ENCODE measurements around the gene ZNF200.

ZNF200 gene

DNA sequence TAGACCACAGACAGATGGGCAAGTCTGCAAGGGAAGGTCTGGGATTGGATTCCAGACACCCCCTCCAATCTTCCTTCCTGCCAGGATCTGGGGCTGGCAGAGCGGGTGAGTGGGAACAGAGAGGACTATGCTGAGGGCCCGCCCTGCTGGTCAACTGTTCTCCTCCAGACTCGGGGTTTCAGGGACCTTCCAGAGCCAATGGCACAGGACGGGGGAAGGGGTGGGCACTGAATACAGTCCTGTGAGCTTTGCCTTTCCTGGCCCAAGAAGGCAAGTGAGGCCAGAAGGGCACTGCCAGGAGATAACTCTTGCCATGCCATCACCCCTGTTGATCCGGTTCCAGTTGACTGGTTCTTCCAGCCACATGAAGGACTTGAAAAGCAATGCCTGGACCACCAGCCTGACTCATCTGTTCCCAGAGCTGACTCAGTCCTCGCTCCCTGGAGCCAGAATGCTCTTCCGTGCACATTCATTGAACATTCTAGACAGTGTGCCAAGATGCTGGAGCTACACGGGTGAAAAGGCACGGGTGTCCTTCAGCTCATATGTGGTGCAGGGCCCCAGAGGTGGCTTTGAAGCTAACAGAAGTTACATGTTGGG, 22.0 kb upstream of the ZNF200 start:
- Histone ChIP-seq H3K9ac (peak overlapping the region in 1 of 11 experiments; percentile 24; a peak in 2 of 22 replicates), H3K27ac (peak overlapping the region in 4 of 11 experiments; percentile 15 to 57 (median 50); a peak in 6 of 22 replicates), H3K4me1 (peaks cover 0 to 45% (median 26%) of the 10 kb centered on the region in 10 experiments; a peak in 16 of 20 replicates), H3K9me3 (replicated peaks in 1 of 11) (no peaks in the 10 kb centered on the region), H4K20me1 (no peaks in the 10 kb centered on the region), H3K36me3 (no peaks in the 10 kb centered on the region), H3K4me3 (peak overlapping the region in 1 of 10 experiments; percentile 27; a peak in 2 of 20 replicates), H3K27me3 (no peaks in the 10 kb centered on the region), H3K4me2 (peak overlapping the region in 10 of 11 experiments; percentile 0 to 82 (median 56); a peak in 16 of 22 replicates)
- no peak for TF ChIP-seq Cebpa-rat (IDR thresholded peaks at IDR 0.05)

DNA sequence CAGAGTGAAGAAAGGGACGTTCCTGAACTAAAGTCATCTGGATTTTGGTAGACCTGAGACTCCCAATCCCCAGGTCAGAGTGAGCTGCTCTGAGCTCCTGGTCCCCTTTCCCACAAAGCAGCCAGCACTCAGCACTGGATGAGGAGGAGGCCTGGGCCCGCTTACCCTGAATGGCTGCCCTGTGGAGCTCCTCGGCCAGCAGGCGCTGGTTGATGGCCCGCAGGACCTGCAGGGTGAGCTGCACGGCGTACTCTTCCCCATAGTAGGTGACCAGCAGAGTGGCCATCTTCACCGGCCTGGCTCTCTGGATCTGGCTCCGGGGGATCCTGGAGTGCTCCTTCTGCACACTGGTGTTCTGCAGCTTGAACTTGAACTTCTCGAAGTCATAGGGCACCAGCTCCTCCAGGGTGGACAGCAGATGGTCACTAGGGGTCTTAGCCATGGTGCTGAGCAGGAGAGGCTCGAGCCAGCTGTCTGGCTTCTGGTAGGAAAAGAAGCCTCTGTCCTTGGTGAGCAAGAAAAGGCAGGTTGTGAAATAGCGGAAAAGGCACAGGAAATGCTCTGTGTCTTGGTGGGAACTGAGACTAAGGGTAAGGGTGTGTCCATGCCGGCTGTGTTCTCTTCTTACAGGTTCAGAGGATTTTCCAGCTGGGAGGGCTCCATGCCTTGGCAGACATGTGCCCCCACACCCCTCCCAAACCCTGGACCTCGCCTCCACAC, 21.3 kb upstream of the ZNF200 start, which contains the start of gene MEFV:
Gene MEFV, minus strand, starts transcription at position 488 of the 720 bp plus-strand sequence. Its CDS starts 46 bp downstream, at position 442.
- Histone ChIP-seq H3K9ac (peak within 1 kb of the TSS in 1 of 11 experiments; percentile 24; a peak in 2 of 22 replicates), H3K4me2 (peak within 1 kb of the TSS in 10 of 11 experiments; percentile 0 to 82 (median 56); a peak in 16 of 22 replicates), H3K27ac (peak within 1 kb of the TSS in 4 of 11 experiments; percentile 15 to 57 (median 50); a peak in 6 of 22 replicates), H3K27me3 (no peaks in the 10 kb centered on the region), H3K36me3 (no peaks in the 10 kb centered on the region), H3K4me1 (peaks cover 0 to 45% (median 26%) of the 10 kb centered on the region in 10 experiments; a peak in 16 of 20 replicates), H3K4me3 (peak within 1 kb of the TSS in 2 of 10 experiments; percentile 21 to 27; a peak in 3 of 20 replicates), H3K9me3 (replicated peaks in 1 of 11) (no peaks in the 10 kb centered on the region), H4K20me1 (no peaks in the 10 kb centered on the region)
- TF ChIP-seq Cebpa-rat (IDR thresholded peaks at IDR 0.05) = 0 out of 22 replicates have a peak, but pooled peaks of 1 of the 11 experiments have one; percentile 17

GRCh38 chr16:3254309-3254708, 19.4 kb upstream of the ZNF200 start:
- H3K4me1 ChIP-seq = peaks cover 0 to 37% (median 23%) of the 10 kb centered on the region in 10 experiments; a peak in 16 of 20 replicates
- H3K4me2 ChIP-seq = no peak overlapping the region
- no peak for TF ChIP-seq Cebpa-rat (IDR thresholded peaks at IDR 0.05)
- H3K27ac ChIP-seq = no peak overlapping the region
- no peaks in the 10 kb centered on the region for H4K20me1 ChIP-seq
- H3K9ac ChIP-seq = no peak overlapping the region
- H3K27me3 ChIP-seq = no peaks in the 10 kb centered on the region
- H3K9me3 ChIP-seq (replicated peaks in 1 of 11) = no peaks in the 10 kb centered on the region
- H3K4me3 ChIP-seq = no peak overlapping the region
- no peaks in the 10 kb centered on the region for H3K36me3 ChIP-seq

- no peak overlapping the region for H3K4me2 ChIP-seq
- no peak overlapping the region for H3K27ac ChIP-seq
- H3K36me3 ChIP-seq = no peaks in the 10 kb centered on the region
- no peaks in the 10 kb centered on the region for H3K9me3 ChIP-seq (replicated peaks in 1 of 11)
- H3K4me3 ChIP-seq = no peak overlapping the region
- no peak for TF ChIP-seq Cebpa-rat (IDR thresholded peaks at IDR 0.05)
- H4K20me1 ChIP-seq = no peaks in the 10 kb centered on the region
- no peaks in the 10 kb centered on the region for H3K27me3 ChIP-seq
- 0 out of 22 replicates have a peak overlapping the region, but pooled peaks of 1 of the 11 experiments have one; percentile 29 for H3K9ac ChIP-seq
- peaks cover 0 to 24% (median 14%) of the 10 kb centered on the region in 10 experiments; a peak in 15 of 20 replicates for H3K4me1 ChIP-seq
These were observed 18.0 kb upstream of the ZNF200 start for GRCh38 chr16:3252967-3253366.

DNA sequence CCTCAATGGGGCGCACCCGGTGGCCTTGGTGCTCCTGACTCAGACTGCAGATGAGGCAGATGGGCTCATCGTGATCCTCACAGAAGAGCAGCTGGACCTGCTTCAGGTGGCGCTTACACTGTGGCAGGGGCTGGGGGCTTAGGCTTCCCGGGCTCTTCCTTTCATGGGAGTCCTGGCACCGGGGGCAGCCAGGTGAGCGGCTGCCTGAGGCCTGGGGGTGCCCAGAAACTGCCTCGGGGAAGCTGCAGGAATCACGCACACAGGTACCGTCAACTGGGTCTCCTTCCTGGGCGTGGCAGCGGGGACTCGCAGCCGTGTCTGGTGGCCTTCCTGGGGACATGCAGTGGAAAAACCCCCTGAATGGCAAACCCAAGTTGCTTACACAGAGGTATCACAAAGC, 14.5 kb upstream of the ZNF200 start:
- TF ChIP-seq Cebpa-rat (IDR thresholded peaks at IDR 0.05) = no peak
- Histone ChIP-seq H3K4me2 (no peak overlapping the region), H3K27ac (no peak overlapping the region), H3K4me3 (no peak overlapping the region), H3K4me1 (peaks cover 0 to 3% (median 0%) of the 10 kb centered on the region in 10 experiments; a peak in 3 of 20 replicates), H3K9me3 (replicated peaks in 1 of 11) (peaks cover 0 to 16% (median 8%) of the 10 kb centered on the region in 11 experiments; a peak in 9 of 22 replicates), H4K20me1 (no peaks in the 10 kb centered on the region), H3K9ac (no peak overlapping the region), H3K36me3 (no peaks in the 10 kb centered on the region), H3K27me3 (no peaks in the 10 kb centered on the region)

DNA sequence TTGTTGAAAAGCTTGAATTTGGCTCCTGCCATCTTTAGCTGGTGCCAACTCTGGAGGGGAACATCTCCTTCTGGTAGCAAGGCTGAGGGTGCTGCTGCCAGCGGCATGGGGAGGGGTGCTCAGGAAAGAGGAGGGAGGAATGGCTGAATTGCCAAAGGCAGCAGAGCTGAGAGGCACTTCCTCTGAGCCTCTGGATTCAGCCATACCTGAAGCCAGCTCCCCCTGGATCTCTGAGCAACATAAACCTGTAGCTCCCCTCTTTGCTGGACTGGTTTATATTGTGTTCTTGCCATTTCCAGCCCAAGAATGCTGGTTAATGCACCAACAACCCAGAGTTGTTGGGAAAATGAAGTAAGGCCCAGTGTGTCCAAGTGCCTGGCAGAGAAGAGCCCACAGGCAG, 14.1 kb upstream of the ZNF200 start:
- Histone ChIP-seq H3K4me2 (no peak overlapping the region), H3K9ac (no peak overlapping the region), H3K36me3 (no peaks in the 10 kb centered on the region), H3K27ac (no peak overlapping the region), H3K9me3 (replicated peaks in 1 of 11) (peaks cover 0 to 20% (median 8%) of the 10 kb centered on the region in 11 experiments; a peak in 9 of 22 replicates), H4K20me1 (no peaks in the 10 kb centered on the region), H3K4me1 (peaks cover 0 to 3% (median 0%) of the 10 kb centered on the region in 10 experiments; a peak in 3 of 20 replicates), H3K27me3 (no peaks in the 10 kb centered on the region), H3K4me3 (no peak overlapping the region)
- TF ChIP-seq Cebpa-rat (IDR thresholded peaks at IDR 0.05) = no peak

GRCh38 chr16:3248596-3248995, 13.6 kb upstream of the ZNF200 start:
- Histone ChIP-seq H4K20me1 (no peaks in the 10 kb centered on the region), H3K36me3 (no peaks in the 10 kb centered on the region), H3K9ac (no peak overlapping the region), H3K4me2 (no peak overlapping the region), H3K27ac (no peak overlapping the region), H3K4me1 (peaks cover 0 to 3% (median 0%) of the 10 kb centered on the region in 10 experiments; a peak in 3 of 20 replicates), H3K9me3 (replicated peaks in 1 of 11) (peaks cover 0 to 21% (median 8%) of the 10 kb centered on the region in 11 experiments; a peak in 9 of 22 replicates), H3K4me3 (no peak overlapping the region), H3K27me3 (no peaks in the 10 kb centered on the region)
- TF ChIP-seq Cebpa-rat (IDR thresholded peaks at IDR 0.05) = no peak

- H3K36me3 ChIP-seq = no peaks in the 10 kb centered on the region
- no peak overlapping the region for H3K9ac ChIP-seq
- H3K4me1 ChIP-seq = peaks cover 0 to 3% (median 0%) of the 10 kb centered on the region in 10 experiments; a peak in 3 of 20 replicates
- H3K4me3 ChIP-seq = no peak overlapping the region
- no peaks in the 10 kb centered on the region for H4K20me1 ChIP-seq
- no peak overlapping the region for H3K4me2 ChIP-seq
- no peak overlapping the region for H3K27ac ChIP-seq
- H3K27me3 ChIP-seq = no peaks in the 10 kb centered on the region
- H3K9me3 ChIP-seq (replicated peaks in 1 of 11) = peaks cover 0 to 21% (median 8%) of the 10 kb centered on the region in 11 experiments; a peak in 9 of 22 replicates
- no peak for TF ChIP-seq Cebpa-rat (IDR thresholded peaks at IDR 0.05)
These were observed 11.9 kb upstream of the ZNF200 start for GRCh38 chr16:3246876-3247275.

DNA sequence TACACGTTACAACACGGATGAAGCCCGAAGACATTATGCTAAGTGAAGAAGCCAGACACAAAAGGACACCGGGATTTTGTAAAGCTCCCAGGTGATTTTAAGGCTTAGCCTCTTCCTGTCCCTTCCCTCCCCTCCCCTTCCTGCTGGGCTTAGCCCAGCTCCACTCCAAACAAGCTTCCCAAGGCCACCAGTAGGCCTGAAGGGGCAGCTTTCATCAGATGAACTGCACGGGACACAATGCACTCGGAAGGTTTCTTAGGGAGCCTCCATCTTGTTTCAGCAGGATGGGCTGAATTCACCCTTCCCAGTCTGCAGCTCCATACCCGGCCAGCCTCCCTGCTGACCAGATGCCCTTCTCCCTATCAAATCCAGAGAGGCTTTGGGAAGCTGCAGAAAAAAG, 11.0 kb upstream of the ZNF200 start:
- Histone ChIP-seq H3K27me3 (no peaks in the 10 kb centered on the region), H3K4me1 (peaks cover 0 to 3% (median 0%) of the 10 kb centered on the region in 10 experiments; a peak in 3 of 20 replicates), H3K36me3 (no peaks in the 10 kb centered on the region), H3K27ac (no peak overlapping the region), H3K4me2 (no peak overlapping the region), H3K4me3 (no peak overlapping the region), H4K20me1 (no peaks in the 10 kb centered on the region), H3K9ac (no peak overlapping the region), H3K9me3 (replicated peaks in 1 of 11) (peaks cover 0 to 21% (median 8%) of the 10 kb centered on the region in 11 experiments; a peak in 9 of 22 replicates)
- no peak for TF ChIP-seq Cebpa-rat (IDR thresholded peaks at IDR 0.05)
